A549 (cell line): ENCODE results near the gene RNU1-1.
"Not testable (repeated sequence)": the region's sequence is repeated elsewhere in the genome, so short reads cannot be mapped to it uniquely, and the experiment has no call there.

ENCODE experiments used
- CEBPB ChIP-seq, 2 experiments: fragments of >200 bp in 1 of 2; sonication (Bioruptor Twin) in 1 of 2; formaldehyde crosslinking in 1 of 2; IDR thresholded peaks; 2 replicates each; pipeline ENCODE4 v1.6.1; 2012 to 2016
- JUN ChIP-seq, 2 experiments: fragments of >200 bp; sonication (Bioruptor Twin); formaldehyde crosslinking; IDR thresholded peaks; 2 replicates in 1 of 2; 3 replicates in 1 of 2; pipeline ENCODE4 v1.6.1; 2016 to 2017
- JUNB ChIP-seq: fragments of >200 bp; sonication (Bioruptor Twin); formaldehyde crosslinking; IDR thresholded peaks from 2 replicates; pipeline ENCODE4 v1.6.1; 2016
- KDM1A ChIP-seq: fragments of 200-600 bp; sonication (generic); IDR thresholded peaks from 2 replicates; pipeline ENCODE4 v1.6.1; 2016; ENCODE audit warnings: low read depth, mild to moderate bottlenecking
- POLR2A ChIP-seq: IDR thresholded peaks from 2 replicates; pipeline ENCODE4 v1.6.1; 2012; ENCODE audit warnings: mild to moderate bottlenecking, low read length
- RAD21 ChIP-seq, 2 experiments: fragments of >200 bp in 1 of 2; sonication (Bioruptor Twin) in 1 of 2; formaldehyde crosslinking in 1 of 2; IDR thresholded peaks in 1 of 2; conservative IDR thresholded peaks in 1 of 2; 2 replicates in 1 of 2; 3 replicates in 1 of 2; pipeline ENCODE4 v1.6.1; 2012 to 2018; ENCODE audit warnings: inconsistent platforms in 1 of 2
- RCOR1 ChIP-seq: fragments of 150-350 bp; IDR thresholded peaks from 2 replicates; pipeline ENCODE4 v1.6.1; 2014; ENCODE audit warnings: antibody characterized with exemption, low read length, low read depth
- TP53 ChIP-seq: fragments of 250-450 bp; sonication (Bioruptor Pico); IDR thresholded peaks from 2 replicates; pipeline ENCODE4 v1.5.0; 2021; ENCODE audit warnings: mild to moderate bottlenecking, moderate library complexity
- ZC3H11A ChIP-seq: fragments of 450-650 bp; IDR thresholded peaks from 2 replicates; pipeline ENCODE4 v1.6.1; 2014; ENCODE audit warnings: antibody characterized with exemption, mild to moderate bottlenecking
- TF ChIP-seq, protein P1 (sequence below): fragments of >200 bp; sonication (Bioruptor Twin); formaldehyde crosslinking; IDR thresholded peaks from 3 replicates; pipeline ENCODE4 v1.5.1; 2016

DNA sequence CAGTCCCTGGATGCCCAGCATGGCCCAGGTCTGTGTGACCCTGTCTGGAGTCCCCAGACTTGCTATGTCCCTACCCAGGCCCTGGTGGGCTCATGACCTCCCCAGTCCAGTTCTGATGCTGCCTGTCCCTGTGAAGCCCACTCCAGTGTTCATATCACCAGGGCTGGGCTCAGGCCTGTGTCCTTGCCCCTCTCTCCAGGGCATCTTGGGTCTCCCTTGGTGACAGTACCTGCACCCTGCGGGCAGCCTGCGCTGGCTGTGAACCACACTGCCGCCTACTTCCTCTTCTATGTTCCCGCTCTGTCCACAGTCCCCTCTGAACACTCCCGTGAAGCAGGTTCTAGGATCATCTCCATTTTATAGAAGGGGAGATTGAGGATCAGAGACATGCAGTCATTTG is 13.1 kb downstream of the RNU1-1 start:
- TF ChIP-seq JUNB; JUN (IDR thresholded peaks at IDR 0.05); ZC3H11A; RCOR1; POLR2A; RAD21 (conservative IDR thresholded peaks at IDR 0.05 in 1 of 2, IDR thresholded peaks at IDR 0.05 in 1 of 2); CEBPB (IDR thresholded peaks at IDR 0.05); KDM1A; TP53 (CRISPR knock-in tag): not testable (repeated sequence)
- TF ChIP-seq, protein P1, sequence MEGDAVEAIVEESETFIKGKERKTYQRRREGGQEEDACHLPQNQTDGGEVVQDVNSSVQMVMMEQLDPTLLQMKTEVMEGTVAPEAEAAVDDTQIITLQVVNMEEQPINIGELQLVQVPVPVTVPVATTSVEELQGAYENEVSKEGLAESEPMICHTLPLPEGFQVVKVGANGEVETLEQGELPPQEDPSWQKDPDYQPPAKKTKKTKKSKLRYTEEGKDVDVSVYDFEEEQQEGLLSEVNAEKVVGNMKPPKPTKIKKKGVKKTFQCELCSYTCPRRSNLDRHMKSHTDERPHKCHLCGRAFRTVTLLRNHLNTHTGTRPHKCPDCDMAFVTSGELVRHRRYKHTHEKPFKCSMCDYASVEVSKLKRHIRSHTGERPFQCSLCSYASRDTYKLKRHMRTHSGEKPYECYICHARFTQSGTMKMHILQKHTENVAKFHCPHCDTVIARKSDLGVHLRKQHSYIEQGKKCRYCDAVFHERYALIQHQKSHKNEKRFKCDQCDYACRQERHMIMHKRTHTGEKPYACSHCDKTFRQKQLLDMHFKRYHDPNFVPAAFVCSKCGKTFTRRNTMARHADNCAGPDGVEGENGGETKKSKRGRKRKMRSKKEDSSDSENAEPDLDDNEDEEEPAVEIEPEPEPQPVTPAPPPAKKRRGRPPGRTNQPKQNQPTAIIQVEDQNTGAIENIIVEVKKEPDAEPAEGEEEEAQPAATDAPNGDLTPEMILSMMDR: not testable (repeated sequence)
